IMR-90 (cell line): ENCODE results near the gene SLC9A2. TPM values are rescaled to one million over a fixed set of nuclear protein-coding genes. Genes with fewer than 3 reads are reported as not detected.

Source experiments
- ATAC-seq: fragments of 200-7000 bp; cut with Tn5 transposase; 2 replicates; pipeline ENCODE4 v1.9.1; 2020; ENCODE audit warnings: low read depth, mild to moderate bottlenecking, moderate library complexity
- BruUV-seq: library from RNA; stranded (reverse); fragments of 400-500 nt; replicated peaks from 2 replicates; lab custom pipeline; 2021; lab: Mats Ljungman, UMichigan
- CTCF ChIA-PET: fragments of 300-600 bp; formaldehyde crosslinking; extraction: SDS; loops from one replicate; lab custom pipeline; 2021; ENCODE audit warnings: antibody characterized with exemption; lab: Yijun Ruan, JAX
- POLR2A ChIA-PET: fragments of 300-600 bp; sonication (Branson Sonifier 250); formaldehyde crosslinking; loops from one replicate; lab custom pipeline; 2022; ENCODE audit warnings: antibody characterized with exemption; ENCODE audit not compliant: unreplicated experiment; lab: Charles Lee
- DNase-seq: peaks from one replicate; pipeline ENCODE4 v3.0.0; 2013
- H2AFZ ChIP-seq: replicated peaks from 2 replicates; pipeline ENCODE3; 2013; ENCODE audit warnings: low read length, mild to moderate bottlenecking; ENCODE audit not compliant: poor library complexity
- H2AK5ac ChIP-seq: 2 replicates; pipeline ENCODE4 v1.6.1; 2013; ENCODE audit warnings: low read depth, low read length, inconsistent platforms
- H2AK9ac ChIP-seq: replicated peaks from 2 replicates; pipeline ENCODE3; 2013; ENCODE audit warnings: mild to moderate bottlenecking, low read depth, low read length, moderate library complexity; ENCODE audit not compliant: poor library complexity
- H2BK120ac ChIP-seq: 2 replicates; pipeline ENCODE4 v1.6.1; 2013; ENCODE audit warnings: low read depth, low read length, inconsistent platforms
- H2BK15ac ChIP-seq: 3 replicates; pipeline ENCODE4 v1.6.1; 2013; ENCODE audit warnings: low read depth, low read length, inconsistent platforms
- H2BK20ac ChIP-seq: 2 replicates; pipeline ENCODE4 v1.6.1; 2013; ENCODE audit warnings: low read depth, mild to moderate bottlenecking, inconsistent platforms, low read length, moderate library complexity
- H2BK5ac ChIP-seq: 2 replicates; pipeline ENCODE4 v1.6.1; 2013; ENCODE audit warnings: mild to moderate bottlenecking, low read depth, low read length, inconsistent platforms; ENCODE audit not compliant: poor library complexity, severe bottlenecking
- H3K14ac ChIP-seq: replicated peaks from 2 replicates; pipeline ENCODE4 v1.6.1; 2013; ENCODE audit warnings: low read depth, low read length, inconsistent platforms
- H3K18ac ChIP-seq: 2 replicates; pipeline ENCODE4 v1.6.1; 2013; ENCODE audit warnings: low read depth, low read length, control low read depth
- H3K23ac ChIP-seq: 2 replicates; pipeline ENCODE4 v1.6.1; 2013; ENCODE audit warnings: low read depth, low read length, inconsistent platforms
- H3K27ac ChIP-seq: 2 replicates; pipeline ENCODE4 v1.5.1; 2013; ENCODE audit warnings: mild to moderate bottlenecking, control low read depth, low read length; ENCODE audit not compliant: insufficient read depth
- H3K27me3 ChIP-seq: 2 replicates; pipeline ENCODE4 v1.6.1; 2013; ENCODE audit warnings: low read length; ENCODE audit not compliant: control insufficient read depth, insufficient read depth
- H3K36me3 ChIP-seq: 2 replicates; pipeline ENCODE4 v1.6.1; 2013; ENCODE audit warnings: low read length, mixed read lengths; ENCODE audit not compliant: control insufficient read depth, insufficient read depth
- H3K4ac ChIP-seq: 2 replicates; pipeline ENCODE4 v1.6.1; 2013; ENCODE audit warnings: low read depth, low read length, inconsistent platforms
- H3K4me1 ChIP-seq: 2 replicates; pipeline ENCODE4 v1.6.1; 2013; ENCODE audit warnings: low read length, mixed read lengths; ENCODE audit not compliant: control insufficient read depth, insufficient read depth
- H3K4me2 ChIP-seq: 2 replicates; pipeline ENCODE4 v1.6.1; 2013; ENCODE audit warnings: low read depth, mild to moderate bottlenecking, control low read depth, low read length, moderate library complexity
- H3K4me3 ChIP-seq: 2 replicates; pipeline ENCODE4 v1.5.1; 2013; ENCODE audit warnings: low read depth, mild to moderate bottlenecking, control low read depth, low read length, moderate library complexity; ENCODE audit not compliant: insufficient read depth
- H3K56ac ChIP-seq: 2 replicates; pipeline ENCODE4 v1.6.1; 2013; ENCODE audit warnings: low read length, inconsistent platforms; ENCODE audit not compliant: insufficient read depth; ENCODE audit errors: extremely low read depth
- H3K79me1 ChIP-seq, 2 experiments: 2 replicates each; pipeline ENCODE4 v1.6.1; 2013; ENCODE audit warnings: low read length in 2 of 2, inconsistent platforms in 1 of 2, low read depth in 1 of 2
- H3K9ac ChIP-seq: 2 replicates; pipeline ENCODE4 v1.6.1; 2013; ENCODE audit warnings: low read depth, low read length, control low read depth
- H3K9me1 ChIP-seq: 2 replicates; pipeline ENCODE4 v1.6.1; 2013; ENCODE audit warnings: low read length, inconsistent platforms; ENCODE audit not compliant: insufficient read depth
- H3K9me3 ChIP-seq: 2 replicates; pipeline ENCODE4 v1.6.1; 2013; ENCODE audit warnings: low read length; ENCODE audit not compliant: control insufficient read depth, insufficient read depth
- H4K20me1 ChIP-seq: 2 replicates; pipeline ENCODE4 v1.6.1; 2013; ENCODE audit warnings: low read length, inconsistent platforms; ENCODE audit not compliant: insufficient read depth
- H4K5ac ChIP-seq: 2 replicates; pipeline ENCODE4 v1.6.1; 2013; ENCODE audit warnings: mild to moderate bottlenecking, low read depth, low read length, control low read depth
- H4K8ac ChIP-seq, 2 experiments: 2 replicates each; pipeline ENCODE4 v1.6.1; 2013; ENCODE audit warnings: low read depth in 2 of 2, low read length in 2 of 2, control low read depth in 1 of 2, inconsistent platforms in 1 of 2
- H4K91ac ChIP-seq: 2 replicates; pipeline ENCODE4 v1.6.1; 2013; ENCODE audit warnings: low read depth, low read length, inconsistent platforms; ENCODE audit not compliant: insufficient read depth
- CHD1 ChIP-seq: IDR thresholded peaks from 2 replicates; pipeline ENCODE4 v1.6.1; 2012; ENCODE audit warnings: low read depth, low read length, improper control_type of control experiment
- FOS ChIP-seq: fragments of 150-350 bp; IDR thresholded peaks from 2 replicates; pipeline ENCODE4 v1.6.1; 2016; ENCODE audit warnings: low read depth, low read length
- MAFK ChIP-seq: IDR thresholded peaks from 2 replicates; pipeline ENCODE4 v1.6.1; 2012; ENCODE audit warnings: low read depth, low read length, improper control_type of control experiment
- MAZ ChIP-seq: IDR thresholded peaks from 2 replicates; pipeline ENCODE4 v1.6.1; 2012; ENCODE audit warnings: low read depth, mild to moderate bottlenecking, low read length, improper control_type of control experiment, moderate library complexity, borderline replicate concordance
- NFE2L2 ChIP-seq: fragments of 150-350 bp; IDR thresholded peaks from 2 replicates; pipeline ENCODE4 v1.6.1; 2016; ENCODE audit warnings: low read depth, mild to moderate bottlenecking, low read length
- POLR2A ChIP-seq: IDR thresholded peaks from 2 replicates; pipeline ENCODE4 v1.6.1; 2012; ENCODE audit warnings: mild to moderate bottlenecking, low read depth, low read length
- RAD21 ChIP-seq: IDR thresholded peaks from 2 replicates; pipeline ENCODE4 v1.6.1; 2012; ENCODE audit warnings: low read length, improper control_type of control experiment
- RCOR1 ChIP-seq: IDR thresholded peaks from 2 replicates; pipeline ENCODE4 v1.6.1; 2012; ENCODE audit warnings: mild to moderate bottlenecking, low read length, improper control_type of control experiment; ENCODE audit not compliant: insufficient replicate concordance
- RFX5 ChIP-seq: IDR thresholded peaks from 2 replicates; pipeline ENCODE4 v1.8.0; 2012; ENCODE audit warnings: low read depth, mild to moderate bottlenecking, low read length, moderate library complexity
- USF2 ChIP-seq: fragments of 150-350 bp; IDR thresholded peaks from 2 replicates; pipeline ENCODE4 v1.6.1; 2017; ENCODE audit warnings: mild to moderate bottlenecking, antibody characterized with exemption, low read length, low read depth
- WGBS, 2 experiments: methylation state at CpG; one replicate each; pipeline versions ENCODE4 v1.1.5 to v1.1.7; 2013; ENCODE audit warnings: missing lambda C conversion rate in 2 of 2; ENCODE audit not compliant: insufficient read length in 1 of 2; ENCODE audit errors: extremely low coverage in 2 of 2; 5-methylcytosine and 5-hydroxymethylcytosine counted together
- dilution Hi-C: fragments of 300-500 bp; cut with HindIII; formaldehyde crosslinking; loops from one replicate; pipeline ENCODE4 v1.14.3; 2018; ENCODE audit warnings: low sequenced_read_pairs; ENCODE audit not compliant: unreplicated experiment
- in situ Hi-C: fragments of 300-500 bp; cut with MboI; formaldehyde crosslinking; loops from 3 replicates; pipeline ENCODE4 v1.14.3; 2019; ENCODE audit warnings: low sequenced_read_pairs, inconsistent platforms, mixed read lengths
- intact Hi-C: fragments of 100-400 bp; cut with micrococcal nuclease; formaldehyde crosslinking; loops from 2 replicates; pipeline ENCODE4 v1.10.0; 2022
- polyA plus RNA-seq, 3 experiments: library from polyadenylated mRNA; depleted of rRNA; stranded (reverse); fragments of >200 nt; gene quantifications; 2 replicates each; pipeline ENCODE4 v1.2.3, GENCODE V29; 2012; ENCODE audit warnings: low replicate concordance in 1 of 3
- total RNA-seq: library from RNA; depleted of rRNA; stranded (reverse); fragments of >200 nt; gene quantifications from 2 replicates; pipeline ENCODE4 v1.2.3, GENCODE V29; 2012

SLC9A2 gene
- total and polyA plus RNA-seq, 2 of the 4 experiments (the other 2 are of a cell fraction): not detected

- TF ChIP-seq RCOR1: no peak
- no peak for TF ChIP-seq RAD21
- TF ChIP-seq POLR2A: no peak
- no peak for TF ChIP-seq MAZ
- TF ChIP-seq USF2: no peak
- TF ChIP-seq RFX5: no peak
- no peak for TF ChIP-seq NFE2L2
- no peak for TF ChIP-seq CHD1
- TF ChIP-seq FOS: no peak
- TF ChIP-seq MAFK: no peak
- no peak overlapping the region for H3K18ac ChIP-seq
These were observed 67.4 kb downstream of the SLC9A2 start for GRCh38 chr2:102686479-102687439.

More at GRCh38 chr2:102686479-102687439, 67.4 kb downstream of the SLC9A2 start:
- Histone ChIP-seq H3K23ac (no peak overlapping the region), H3K9ac (no peak overlapping the region), H3K36me3 (no peaks in the 10 kb centered on the region), H3K4ac (no peak overlapping the region), H2BK5ac (no peak overlapping the region), H2AFZ (no peak overlapping the region), H2BK15ac (no peak overlapping the region), H4K91ac (no peak overlapping the region), H3K4me1 (no peaks in the 10 kb centered on the region), H2AK9ac (no peak overlapping the region), H3K27ac (no peak overlapping the region), H3K9me1 (no peaks in the 10 kb centered on the region), H2BK20ac (no peak overlapping the region), H3K79me1 (no peaks in the 10 kb centered on the region), H4K5ac (no peak overlapping the region), H2BK120ac (no peak overlapping the region), H4K20me1 (no peaks in the 10 kb centered on the region), H3K4me2 (no peak overlapping the region), H3K9me3 (no peaks in the 10 kb centered on the region), H3K4me3 (no peak overlapping the region), H3K56ac (no peak overlapping the region), H4K8ac (no peak overlapping the region), H2AK5ac (no peak overlapping the region), H3K27me3 (peaks cover 7% of the 10 kb centered on the region), H3K14ac (no peak overlapping the region)
- no TSS peak for BruUV-seq
- intact Hi-C loops (no loop called here), in situ Hi-C loops (no loop called here), dilution Hi-C loops (no loop called here)
- 80% methylated on average over 1 of the region's 11 CpGs; no CpG with 5 or more reads in 1 of the 2 experiments for WGBS, 2 experiments
- DNase-seq: no peak
- no peak for ATAC-seq
- CTCF ChIA-PET: no interaction called here
- POLR2A ChIA-PET: no interaction called here
